GM18907 (cell line): ENCODE data around the gene HPS4.
"Not testable (repeated sequence)": the region's sequence is repeated elsewhere in the genome, so short reads cannot be mapped to it uniquely, and the experiment has no call there.

Experiments used
- ATAC-seq: cut with Tn5 transposase; IDR thresholded peaks from one replicate; pipeline ENCODE4 v1.9.1; 2021; ENCODE audit warnings: mild to moderate bottlenecking, moderate library complexity; ENCODE audit not compliant: unreplicated experiment

HPS4 gene

GRCh38 chr22:26416670-26417276 is 66.8 kb downstream of the HPS4 start:
- no peak for ATAC-seq

GRCh38 chr22:26416256-26416655 is 67.3 kb downstream of the HPS4 start:
- ATAC-seq: no peak

GRCh38 chr22:26414347-26414746 is 69.2 kb downstream of the HPS4 start:
- no peak for ATAC-seq

GRCh38 chr22:26410386-26410785 is 73.2 kb downstream of the HPS4 start:
- ATAC-seq: no peak

- ATAC-seq: no peak
Observed at GRCh38 chr22:26409719-26410335, 73.8 kb downstream of the HPS4 start.

- ATAC-seq: not testable (repeated sequence)
Observed at GRCh38 chr22:26408562-26409220, 74.9 kb downstream of the HPS4 start.

GRCh38 chr22:26406118-26406517 is 77.5 kb downstream of the HPS4 start:
- ATAC-seq: no peak

- ATAC-seq: no peak
Observed at GRCh38 chr22:26404851-26405421, 78.6 kb downstream of the HPS4 start.

GRCh38 chr22:26401726-26402125 is 81.9 kb downstream of the HPS4 start:
- ATAC-seq: no peak
